GM12878 (cell line): ENCODE data around the gene PDE6B. TPM values are rescaled to one million over a fixed set of nuclear protein-coding genes. Genes with fewer than 3 reads are reported as not detected.

Experiments used
- ATAC-seq: fragments of 200-7000 bp; cut with Tn5 transposase; 3 replicates; pipeline ENCODE4 v1.9.1; 2020; ENCODE audit warnings: mild to moderate bottlenecking, moderate library complexity
- BruUV-seq: library from RNA; stranded (reverse); fragments of 400-500 nt; replicated peaks from 2 replicates; lab custom pipeline; 2021; lab: Mats Ljungman, UMichigan
- CTCF ChIA-PET: fragments of 300-600 bp; sonication (Branson Sonifier 250); formaldehyde crosslinking; extraction: SDS; loops from one replicate; lab custom pipeline; 2021; ENCODE audit warnings: inconsistent platforms; lab: Yijun Ruan, JAX
- POLR2A ChIA-PET: fragments of 350-600 bp; formaldehyde crosslinking; extraction: SDS; loops from one replicate; lab custom pipeline; 2021; ENCODE audit warnings: inconsistent platforms; lab: Charles Lee
- RAD21 ChIA-PET: fragments of 300-600 bp; sonication (Branson Sonifier 250); formaldehyde crosslinking; loops from one replicate; lab custom pipeline; 2023; ENCODE audit warnings: antibody characterized with exemption; ENCODE audit not compliant: unreplicated experiment; lab: Charles Lee
- SMC1A ChIA-PET: fragments of 300-600 bp; sonication (Branson Sonifier 250); formaldehyde crosslinking; loops from one replicate; lab custom pipeline; 2023; ENCODE audit not compliant: unreplicated experiment, uncharacterized antibody; lab: Charles Lee
- DNase-seq: peaks from one replicate; pipeline ENCODE4 v3.0.0-alpha.2; 2011; ENCODE audit warnings: low read depth, low spot score
- FAIRE-seq: peaks from 3 replicates; lab custom pipeline; 2011; peaks lifted over from hg19 to GRCh38; lab: Jason Lieb, UNC
- H2AFZ ChIP-seq: 2 replicates; pipeline ENCODE4 v1.6.0; 2011; ENCODE audit warnings: low read depth, low read length, control low read depth; ENCODE audit not compliant: control insufficient read depth
- H3K27ac ChIP-seq: 2 replicates; pipeline ENCODE4 v1.5.1; 2011; ENCODE audit warnings: control low read depth; ENCODE audit not compliant: control insufficient read depth, insufficient read depth
- H3K27me3 ChIP-seq, 2 experiments: replicated peaks in 1 of 2; 2 replicates each; pipeline versions ENCODE4 v1.6.0 to v1.6.1; 2011; ENCODE audit warnings: low read length in 1 of 2; ENCODE audit not compliant: control insufficient read depth in 2 of 2, insufficient read depth in 2 of 2
- H3K36me3 ChIP-seq, 2 experiments: 2 replicates each; pipeline ENCODE4 v1.5.1; 2011; ENCODE audit warnings: low read length in 1 of 2; ENCODE audit not compliant: control insufficient read depth in 2 of 2, insufficient read depth in 2 of 2
- H3K4me1 ChIP-seq: 2 replicates; pipeline ENCODE4 v1.6.1; 2011; ENCODE audit warnings: mild to moderate bottlenecking, low read length, moderate library complexity, mixed read lengths; ENCODE audit not compliant: control insufficient read depth, insufficient read depth
- H3K4me2 ChIP-seq: 2 replicates; pipeline ENCODE4 v1.6.0; 2011; ENCODE audit warnings: control low read depth; ENCODE audit not compliant: control insufficient read depth, insufficient read depth
- H3K4me3 ChIP-seq: fragments of 200-600 bp; sonication (generic); 2 replicates; pipeline ENCODE4 v1.5.1; 2016
- H3K79me2 ChIP-seq: 2 replicates; pipeline ENCODE4 v1.6.0; 2011; ENCODE audit warnings: low read length; ENCODE audit not compliant: control insufficient read depth, insufficient read depth
- H3K9ac ChIP-seq: 2 replicates; pipeline ENCODE4 v1.8.0; 2011; ENCODE audit warnings: low read length, control low read depth, mixed read lengths; ENCODE audit not compliant: control insufficient read depth, insufficient read depth
- H3K9me3 ChIP-seq: replicated peaks from 3 replicates; pipeline ENCODE4 v1.5.1; 2011; ENCODE audit warnings: mild to moderate bottlenecking, low read length; ENCODE audit not compliant: control insufficient read depth, insufficient read depth
- H4K20me1 ChIP-seq: 2 replicates; pipeline ENCODE4 v1.6.0; 2011; ENCODE audit not compliant: control insufficient read depth, insufficient read depth
- CHD4 ChIP-seq: fragments of 200-600 bp; sonication (generic); IDR thresholded peaks from 2 replicates; pipeline ENCODE4 v1.6.1; 2016; ENCODE audit warnings: mild to moderate bottlenecking
- EZH2 ChIP-seq: IDR thresholded peaks from 2 replicates; pipeline ENCODE4 v1.6.1; 2012; ENCODE audit warnings: low read depth, mild to moderate bottlenecking, control low read depth, inconsistent platforms, low read length, borderline replicate concordance; ENCODE audit not compliant: control insufficient read depth
- JUNB ChIP-seq: IDR thresholded peaks from 2 replicates; pipeline ENCODE4 v1.6.1; 2016; ENCODE audit warnings: antibody characterized with exemption, mild to moderate bottlenecking
- MTA2 ChIP-seq: fragments of 450-650 bp; IDR thresholded peaks from 2 replicates; pipeline ENCODE4 v1.6.1; 2016; ENCODE audit warnings: low read depth, mild to moderate bottlenecking, moderate library complexity
- NFXL1 ChIP-seq: fragments of 450-650 bp; IDR thresholded peaks from 2 replicates; pipeline ENCODE4 v1.6.1; 2017; ENCODE audit warnings: antibody characterized with exemption, mild to moderate bottlenecking, borderline replicate concordance
- POLR2AphosphoS5 ChIP-seq: IDR thresholded peaks from 2 replicates; pipeline ENCODE4 v1.6.1; 2011; ENCODE audit warnings: mild to moderate bottlenecking, low read length, inconsistent platforms
- YBX1 ChIP-seq: fragments of 450-650 bp; IDR thresholded peaks from 2 replicates; pipeline ENCODE4 v1.6.1; 2016; ENCODE audit warnings: antibody characterized with exemption
- ZNF24 ChIP-seq: fragments of 450-650 bp; IDR thresholded peaks from 2 replicates; pipeline ENCODE4 v1.6.1; 2017; ENCODE audit warnings: antibody characterized with exemption, mild to moderate bottlenecking
- WGBS: methylation state at CpG from one replicate; pipeline ENCODE4 v1.1.6; 2016; ENCODE audit warnings: low lambda C conversion rate; ENCODE audit not compliant: insufficient replicate concordance, insufficient coverage; ENCODE audit errors: missing lambda C conversion rate; 5-methylcytosine and 5-hydroxymethylcytosine counted together
- in situ Hi-C: fragments of 300-500 bp; cut with MboI; formaldehyde crosslinking; loops from 9 replicates; pipeline ENCODE4 v1.14.3; 2018; ENCODE audit warnings: mixed read lengths
- intact Hi-C: fragments of 100-400 bp; cut with micrococcal nuclease; formaldehyde crosslinking; loops from one replicate; pipeline ENCODE4 v1.14.2; 2022; ENCODE audit not compliant: unreplicated experiment
- polyA plus RNA-seq, 11 experiments: library from polyadenylated mRNA; depleted of rRNA in 4 of 11; unstranded in 6 of 11; stranded (reverse) in 5 of 11; fragments of >200 nt; fragmentation: Nextera tagmentation in 4 of 11; fragmentation: Illumina TruSeq in 1 of 11; extraction: Ambion mirVana in 4 of 11; extraction: Trizol in 1 of 11; gene quantifications; 1 replicate in 1 of 11; 2 replicates in 10 of 11; pipeline versions ENCODE4 v1.2.1 to v1.2.3, GENCODE V29; 2011 to 2016; ENCODE audit warnings: inconsistent platforms in 2 of 11, missing spikeins in 2 of 11, low read depth in 1 of 11
- total RNA-seq, 4 experiments: library from RNA; depleted of rRNA in 3 of 4; stranded (reverse); fragments of >200 nt in 3 of 4; fragmentation: Illumina TruSeq in 1 of 4; extraction: Trizol in 1 of 4; gene quantifications; 2 replicates each; pipeline versions ENCODE4 v1.2.1 to v1.2.3, GENCODE V29; 2013 to 2021
- TF ChIP-seq, protein P1 (sequence below), 3 experiments: IDR thresholded peaks in 2 of 3; conservative IDR thresholded peaks in 1 of 3; 2 replicates each; pipeline ENCODE4 v1.5.1; 2011; ENCODE audit warnings: low read depth in 3 of 3, low read length in 3 of 3, mild to moderate bottlenecking in 3 of 3, control low read depth in 2 of 3, moderate library complexity in 2 of 3, inconsistent platforms in 1 of 3, mixed read lengths in 1 of 3; ENCODE audit not compliant: control insufficient read depth in 2 of 3, insufficient read depth in 1 of 3; ENCODE audit errors: extremely low read depth in 1 of 3
- TF ChIP-seq, protein P2 (sequence below): fragments of 450-650 bp; IDR thresholded peaks from 2 replicates; pipeline ENCODE4 v1.6.1; 2017; ENCODE audit warnings: mild to moderate bottlenecking, moderate library complexity
- TF ChIP-seq, protein P3 (sequence below): IDR thresholded peaks from 2 replicates; pipeline ENCODE4 v1.6.1; 2011; ENCODE audit warnings: low read depth, mild to moderate bottlenecking, low read length, moderate library complexity, borderline replicate concordance; ENCODE audit errors: extremely low read depth
- TF ChIP-seq, protein P4 (sequence below): IDR thresholded peaks from 2 replicates; pipeline ENCODE4 v1.6.1; 2012; ENCODE audit warnings: low read depth, low read length, improper control_type of control experiment
- TF ChIP-seq, protein P5 (sequence below): IDR thresholded peaks from 2 replicates; pipeline ENCODE4 v1.6.1; 2012; ENCODE audit warnings: low read depth, low read length, improper control_type of control experiment

Gene PDE6B
- total and polyA plus RNA-seq, 10 of the 15 experiments (the other 5 are each of a cell fraction or from before 2014, with no cell fraction given) = 2.6 to 6.4 (median 3.8) TPM

DNA sequence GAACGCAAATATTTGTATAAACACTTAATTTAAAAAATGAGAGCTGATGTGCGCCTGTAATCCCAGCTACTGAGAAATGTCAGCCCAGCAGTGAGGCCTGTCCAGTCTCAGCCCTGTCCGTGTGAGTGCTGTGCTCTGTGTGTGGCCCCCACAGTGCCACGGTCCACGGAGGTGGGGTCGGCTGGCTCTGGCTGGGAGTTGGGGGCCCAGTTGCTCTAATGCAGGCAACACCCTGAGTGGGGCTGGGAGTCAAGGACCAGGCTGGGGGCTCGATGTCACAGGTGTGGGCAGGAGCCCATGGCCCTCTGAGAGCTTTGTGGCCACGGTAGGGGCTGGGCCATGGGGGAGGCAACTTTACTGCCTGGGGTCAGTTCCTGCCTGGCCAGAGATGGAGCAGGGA, 93.1 kb downstream of the PDE6B start:
- intact Hi-C loops = no loop called here
- POLR2A ChIA-PET = no interaction called here
- CTCF ChIA-PET = no interaction called here
- ATAC-seq (no peak), DNase-seq (no peak), FAIRE-seq (no peak)
- no TSS peak for BruUV-seq
- 81% methylated on average over 8 of the region's 8 CpGs for WGBS
- H3K9me3 ChIP-seq = no peaks in the 10 kb centered on the region; the same call in 2 of the 3 replicates
- H3K27me3 ChIP-seq = no peaks in the 10 kb centered on the region
- peaks cover 2 to 11% of the 10 kb centered on the region in 2 experiments; a peak in 2 of 4 replicates for H3K36me3 ChIP-seq
- in situ Hi-C loops = no loop called here
- RAD21 ChIA-PET = no interaction called here
- H4K20me1 ChIP-seq = peaks cover 2% of the 10 kb centered on the region; the same call in 1 of the 2 replicates
- H3K27ac ChIP-seq = no peak overlapping the region
- H3K4me3 ChIP-seq = no peak overlapping the region
- H2AFZ ChIP-seq = no peak overlapping the region
- no peak overlapping the region for H3K9ac ChIP-seq
- H3K4me2 ChIP-seq = no peak overlapping the region
- no peaks in the 10 kb centered on the region for H3K4me1 ChIP-seq
- H3K79me2 ChIP-seq = peaks cover 15% of the 10 kb centered on the region
- SMC1A ChIA-PET = no interaction called here
- TF ChIP-seq NFXL1 = no peak
- TF ChIP-seq CHD4 = no peak
- TF ChIP-seq MTA2 = no peak
- TF ChIP-seq, protein P1, sequence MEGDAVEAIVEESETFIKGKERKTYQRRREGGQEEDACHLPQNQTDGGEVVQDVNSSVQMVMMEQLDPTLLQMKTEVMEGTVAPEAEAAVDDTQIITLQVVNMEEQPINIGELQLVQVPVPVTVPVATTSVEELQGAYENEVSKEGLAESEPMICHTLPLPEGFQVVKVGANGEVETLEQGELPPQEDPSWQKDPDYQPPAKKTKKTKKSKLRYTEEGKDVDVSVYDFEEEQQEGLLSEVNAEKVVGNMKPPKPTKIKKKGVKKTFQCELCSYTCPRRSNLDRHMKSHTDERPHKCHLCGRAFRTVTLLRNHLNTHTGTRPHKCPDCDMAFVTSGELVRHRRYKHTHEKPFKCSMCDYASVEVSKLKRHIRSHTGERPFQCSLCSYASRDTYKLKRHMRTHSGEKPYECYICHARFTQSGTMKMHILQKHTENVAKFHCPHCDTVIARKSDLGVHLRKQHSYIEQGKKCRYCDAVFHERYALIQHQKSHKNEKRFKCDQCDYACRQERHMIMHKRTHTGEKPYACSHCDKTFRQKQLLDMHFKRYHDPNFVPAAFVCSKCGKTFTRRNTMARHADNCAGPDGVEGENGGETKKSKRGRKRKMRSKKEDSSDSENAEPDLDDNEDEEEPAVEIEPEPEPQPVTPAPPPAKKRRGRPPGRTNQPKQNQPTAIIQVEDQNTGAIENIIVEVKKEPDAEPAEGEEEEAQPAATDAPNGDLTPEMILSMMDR (IDR thresholded peaks at IDR 0.05 in 2 of 3, conservative IDR thresholded peaks at IDR 0.05 in 1 of 3; ENCODE audit: control insufficient read depth in 2 of 3, extremely low read depth in 1 of 3, insufficient read depth in 1 of 3, low read depth in 3 of 3, low read length in 3 of 3) = no peak
- TF ChIP-seq, protein P2, sequence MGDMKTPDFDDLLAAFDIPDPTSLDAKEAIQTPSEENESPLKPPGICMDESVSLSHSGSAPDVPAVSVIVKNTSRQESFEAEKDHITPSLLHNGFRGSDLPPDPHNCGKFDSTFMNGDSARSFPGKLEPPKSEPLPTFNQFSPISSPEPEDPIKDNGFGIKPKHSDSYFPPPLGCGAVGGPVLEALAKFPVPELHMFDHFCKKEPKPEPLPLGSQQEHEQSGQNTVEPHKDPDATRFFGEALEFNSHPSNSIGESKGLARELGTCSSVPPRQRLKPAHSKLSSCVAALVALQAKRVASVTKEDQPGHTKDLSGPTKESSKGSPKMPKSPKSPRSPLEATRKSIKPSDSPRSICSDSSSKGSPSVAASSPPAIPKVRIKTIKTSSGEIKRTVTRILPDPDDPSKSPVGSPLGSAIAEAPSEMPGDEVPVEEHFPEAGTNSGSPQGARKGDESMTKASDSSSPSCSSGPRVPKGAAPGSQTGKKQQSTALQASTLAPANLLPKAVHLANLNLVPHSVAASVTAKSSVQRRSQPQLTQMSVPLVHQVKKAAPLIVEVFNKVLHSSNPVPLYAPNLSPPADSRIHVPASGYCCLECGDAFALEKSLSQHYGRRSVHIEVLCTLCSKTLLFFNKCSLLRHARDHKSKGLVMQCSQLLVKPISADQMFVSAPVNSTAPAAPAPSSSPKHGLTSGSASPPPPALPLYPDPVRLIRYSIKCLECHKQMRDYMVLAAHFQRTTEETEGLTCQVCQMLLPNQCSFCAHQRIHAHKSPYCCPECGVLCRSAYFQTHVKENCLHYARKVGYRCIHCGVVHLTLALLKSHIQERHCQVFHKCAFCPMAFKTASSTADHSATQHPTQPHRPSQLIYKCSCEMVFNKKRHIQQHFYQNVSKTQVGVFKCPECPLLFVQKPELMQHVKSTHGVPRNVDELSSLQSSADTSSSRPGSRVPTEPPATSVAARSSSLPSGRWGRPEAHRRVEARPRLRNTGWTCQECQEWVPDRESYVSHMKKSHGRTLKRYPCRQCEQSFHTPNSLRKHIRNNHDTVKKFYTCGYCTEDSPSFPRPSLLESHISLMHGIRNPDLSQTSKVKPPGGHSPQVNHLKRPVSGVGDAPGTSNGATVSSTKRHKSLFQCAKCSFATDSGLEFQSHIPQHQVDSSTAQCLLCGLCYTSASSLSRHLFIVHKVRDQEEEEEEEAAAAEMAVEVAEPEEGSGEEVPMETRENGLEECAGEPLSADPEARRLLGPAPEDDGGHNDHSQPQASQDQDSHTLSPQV = no peak
- TF ChIP-seq POLR2AphosphoS5 = no peak
- TF ChIP-seq YBX1 = no peak
- no peak for TF ChIP-seq JUNB
- TF ChIP-seq, protein P3, sequence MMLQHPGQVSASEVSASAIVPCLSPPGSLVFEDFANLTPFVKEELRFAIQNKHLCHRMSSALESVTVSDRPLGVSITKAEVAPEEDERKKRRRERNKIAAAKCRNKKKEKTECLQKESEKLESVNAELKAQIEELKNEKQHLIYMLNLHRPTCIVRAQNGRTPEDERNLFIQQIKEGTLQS = no peak
- TF ChIP-seq, protein P4, sequence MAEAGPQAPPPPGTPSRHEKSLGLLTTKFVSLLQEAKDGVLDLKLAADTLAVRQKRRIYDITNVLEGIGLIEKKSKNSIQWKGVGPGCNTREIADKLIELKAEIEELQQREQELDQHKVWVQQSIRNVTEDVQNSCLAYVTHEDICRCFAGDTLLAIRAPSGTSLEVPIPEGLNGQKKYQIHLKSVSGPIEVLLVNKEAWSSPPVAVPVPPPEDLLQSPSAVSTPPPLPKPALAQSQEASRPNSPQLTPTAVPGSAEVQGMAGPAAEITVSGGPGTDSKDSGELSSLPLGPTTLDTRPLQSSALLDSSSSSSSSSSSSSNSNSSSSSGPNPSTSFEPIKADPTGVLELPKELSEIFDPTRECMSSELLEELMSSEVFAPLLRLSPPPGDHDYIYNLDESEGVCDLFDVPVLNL = no peak
- TF ChIP-seq, protein P5, sequence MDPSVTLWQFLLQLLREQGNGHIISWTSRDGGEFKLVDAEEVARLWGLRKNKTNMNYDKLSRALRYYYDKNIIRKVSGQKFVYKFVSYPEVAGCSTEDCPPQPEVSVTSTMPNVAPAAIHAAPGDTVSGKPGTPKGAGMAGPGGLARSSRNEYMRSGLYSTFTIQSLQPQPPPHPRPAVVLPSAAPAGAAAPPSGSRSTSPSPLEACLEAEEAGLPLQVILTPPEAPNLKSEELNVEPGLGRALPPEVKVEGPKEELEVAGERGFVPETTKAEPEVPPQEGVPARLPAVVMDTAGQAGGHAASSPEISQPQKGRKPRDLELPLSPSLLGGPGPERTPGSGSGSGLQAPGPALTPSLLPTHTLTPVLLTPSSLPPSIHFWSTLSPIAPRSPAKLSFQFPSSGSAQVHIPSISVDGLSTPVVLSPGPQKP = no peak
- no peak for TF ChIP-seq EZH2
- TF ChIP-seq ZNF24 = no peak
